ENCODE data around the gene KLHDC7B.

- no peak for TF ChIP-seq CTCF (IDR thresholded peaks at IDR 0.05; ENCODE audit: insufficient read depth, low read length)
- TF ChIP-seq POLR2AphosphoS5 (IDR thresholded peaks at IDR 0.05; ENCODE audit: low read depth), result peak; percentile 24; the same call in 1 of the 2 replicates
- TF ChIP-seq REST (IDR thresholded peaks at IDR 0.05; ENCODE audit: insufficient replicate concordance, low read depth), result no peak
- TF ChIP-seq GABPA (IDR thresholded peaks at IDR 0.05; ENCODE audit: low read depth), result no peak
- no peak for TF ChIP-seq SPI1 (IDR thresholded peaks at IDR 0.05; ENCODE audit: borderline replicate concordance, low read depth)
Measured at GRCh38 chr22:50577987-50578775, 32.5 kb downstream of the KLHDC7B start, which contains the start of gene CPT1B.

Measured in HL-60 (cell line).